ENCODE measurements around the gene HOTAIR.

HOTAIR gene

DNA sequence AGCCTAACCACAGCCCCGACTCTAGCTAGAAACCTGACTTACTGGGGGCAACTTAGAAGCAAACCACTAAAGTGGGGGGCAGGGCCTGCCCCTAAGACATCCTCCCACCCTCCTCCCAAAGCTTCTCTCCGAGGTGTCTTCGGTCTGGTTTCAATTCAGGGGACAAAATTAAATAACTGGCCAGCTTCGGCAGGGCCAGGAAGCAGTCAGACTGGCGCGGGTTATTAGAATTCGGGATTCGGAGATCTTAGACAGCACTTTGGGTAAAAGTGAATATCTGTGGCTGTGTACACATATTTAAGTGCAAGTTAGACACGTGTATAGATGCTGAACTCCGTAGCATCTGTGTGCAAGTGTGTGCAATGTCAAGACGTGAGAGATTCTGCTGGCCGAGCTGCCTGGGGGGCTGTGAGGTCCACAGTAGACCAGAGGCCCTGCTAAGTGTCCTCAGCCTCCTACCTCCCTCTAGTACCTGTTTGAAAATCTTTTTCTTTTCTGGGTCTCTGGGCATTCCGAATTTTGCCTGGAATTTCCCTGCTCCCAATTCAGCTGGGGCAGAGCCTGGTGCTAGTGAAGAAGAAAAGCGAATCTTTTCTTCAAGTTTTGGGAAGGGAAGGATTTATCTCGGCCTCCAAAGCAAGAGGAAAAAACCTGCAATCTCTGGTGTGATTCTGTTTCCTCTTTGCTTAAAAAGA, 6.2 kb upstream of the HOTAIR start:
- no peak for DNase-seq (ENCODE audit: low spot score)
- no peak overlapping the region for H3K27ac ChIP-seq
- CTCF ChIA-PET: interaction anchor here (0.6 to 1.2 kb wide), 2 partner anchors 28 to 220 kb away, joined by 3 read pairs; partner anchors contain the start of gene HOXC8
- TF ChIP-seq, protein P1, sequence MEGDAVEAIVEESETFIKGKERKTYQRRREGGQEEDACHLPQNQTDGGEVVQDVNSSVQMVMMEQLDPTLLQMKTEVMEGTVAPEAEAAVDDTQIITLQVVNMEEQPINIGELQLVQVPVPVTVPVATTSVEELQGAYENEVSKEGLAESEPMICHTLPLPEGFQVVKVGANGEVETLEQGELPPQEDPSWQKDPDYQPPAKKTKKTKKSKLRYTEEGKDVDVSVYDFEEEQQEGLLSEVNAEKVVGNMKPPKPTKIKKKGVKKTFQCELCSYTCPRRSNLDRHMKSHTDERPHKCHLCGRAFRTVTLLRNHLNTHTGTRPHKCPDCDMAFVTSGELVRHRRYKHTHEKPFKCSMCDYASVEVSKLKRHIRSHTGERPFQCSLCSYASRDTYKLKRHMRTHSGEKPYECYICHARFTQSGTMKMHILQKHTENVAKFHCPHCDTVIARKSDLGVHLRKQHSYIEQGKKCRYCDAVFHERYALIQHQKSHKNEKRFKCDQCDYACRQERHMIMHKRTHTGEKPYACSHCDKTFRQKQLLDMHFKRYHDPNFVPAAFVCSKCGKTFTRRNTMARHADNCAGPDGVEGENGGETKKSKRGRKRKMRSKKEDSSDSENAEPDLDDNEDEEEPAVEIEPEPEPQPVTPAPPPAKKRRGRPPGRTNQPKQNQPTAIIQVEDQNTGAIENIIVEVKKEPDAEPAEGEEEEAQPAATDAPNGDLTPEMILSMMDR (conservative IDR thresholded peaks at IDR 0.05; ENCODE audit: low read depth): no peak
- POLR2A ChIA-PET (ENCODE audit: low non-redundant PET): interaction anchor here (0.6 kb wide), 1 partner anchor 262 kb away, joined by 3 read pairs; no protein-coding TSS in a partner anchor

DNA sequence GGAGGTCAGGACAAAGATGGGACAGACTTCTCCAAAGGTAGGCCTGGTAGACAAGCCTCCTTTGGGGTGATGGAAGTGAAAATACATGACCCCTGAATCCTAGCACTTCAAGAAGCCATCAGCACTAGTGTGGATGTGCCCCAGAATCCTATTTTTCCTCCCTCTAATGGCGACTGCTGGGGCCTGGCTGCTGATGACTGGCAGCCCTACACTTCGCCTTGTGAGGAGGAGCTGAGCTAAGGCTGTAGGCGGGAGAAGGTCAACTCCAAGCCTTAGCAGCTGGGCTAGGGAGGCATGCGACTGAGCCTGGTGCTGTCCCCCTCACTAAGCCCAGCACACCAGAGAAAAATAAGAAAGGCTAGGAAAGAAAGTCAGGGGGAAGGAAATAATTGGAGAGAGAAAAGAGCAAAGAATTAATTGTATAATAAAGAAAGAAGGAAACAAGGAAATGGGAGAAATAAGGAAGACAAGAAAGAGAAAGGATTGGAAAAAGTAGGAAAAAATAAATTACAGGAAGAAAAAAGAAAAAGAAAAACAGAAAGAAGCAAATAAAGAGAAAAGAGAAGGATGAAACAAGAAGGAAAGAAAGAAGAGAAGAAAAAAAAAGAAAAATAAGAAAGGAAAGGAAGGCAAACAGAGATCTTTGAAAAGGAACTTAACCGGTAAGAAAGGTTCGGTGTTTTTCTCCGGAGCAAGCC, 5.5 kb upstream of the HOTAIR start:
- CTCF ChIA-PET: interaction anchor here (0.6 to 1.2 kb wide), 2 partner anchors 29 to 221 kb away, joined by 3 read pairs; partner anchors contain the start of gene HOXC8
- no peak overlapping the region for H3K27ac ChIP-seq
- POLR2A ChIA-PET (ENCODE audit: low non-redundant PET): no interaction called here
- TF ChIP-seq, protein P1 (conservative IDR thresholded peaks at IDR 0.05; ENCODE audit: low read depth): no peak
- DNase-seq (ENCODE audit: low spot score): no peak

DNA sequence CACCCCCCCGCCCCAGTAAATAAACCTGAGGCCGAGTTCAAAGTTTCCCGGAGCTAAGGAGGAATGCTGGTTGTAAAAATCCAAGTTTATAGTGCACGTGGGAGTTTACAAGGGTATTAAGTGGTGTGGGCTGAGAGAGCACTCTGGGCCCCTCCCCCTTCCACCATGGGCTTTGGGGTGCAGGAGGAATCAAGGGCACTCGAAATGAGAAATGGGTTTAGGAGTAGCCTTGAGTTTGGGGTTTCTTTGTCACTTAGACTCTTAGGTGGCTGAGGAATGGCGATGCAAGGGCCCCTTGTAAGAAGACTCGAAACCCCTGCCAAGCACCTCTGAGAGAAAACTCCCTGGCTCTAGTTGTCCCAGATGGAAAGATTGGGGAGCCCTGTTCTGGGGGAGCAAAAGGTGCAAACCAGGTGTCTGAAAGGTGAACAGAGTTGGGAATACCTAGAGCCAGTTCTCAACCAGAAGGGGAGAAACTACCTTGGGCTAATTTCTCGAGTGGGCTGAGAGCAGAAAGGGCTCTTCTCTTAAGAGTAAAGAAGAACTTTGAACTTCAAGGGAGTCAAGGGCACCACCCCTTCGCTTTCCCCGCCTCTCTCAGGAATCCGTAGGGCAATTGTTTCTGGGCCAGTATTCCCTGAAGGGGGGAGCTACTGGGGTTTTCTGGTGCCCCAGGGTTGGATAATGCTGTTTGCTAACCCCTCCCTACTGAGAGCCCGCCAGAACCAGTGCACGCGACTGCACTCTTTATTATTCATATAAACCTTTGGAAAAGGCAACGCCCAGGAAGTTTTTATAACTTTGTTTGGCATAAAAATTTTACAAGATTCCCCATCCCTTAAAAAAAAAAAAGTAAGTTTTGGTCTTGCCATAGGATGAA, 4.0 kb upstream of the HOTAIR start:
- TF ChIP-seq, protein P1 (conservative IDR thresholded peaks at IDR 0.05; ENCODE audit: low read depth): no peak
- no peak overlapping the region for H3K27ac ChIP-seq
- CTCF ChIA-PET: interaction anchor here (0.7 kb wide), 1 partner anchor 186 kb away, joined by 3 read pairs; no protein-coding TSS in a partner anchor
- DNase-seq (ENCODE audit: low spot score): no peak
- POLR2A ChIA-PET (ENCODE audit: low non-redundant PET): no interaction called here

DNA sequence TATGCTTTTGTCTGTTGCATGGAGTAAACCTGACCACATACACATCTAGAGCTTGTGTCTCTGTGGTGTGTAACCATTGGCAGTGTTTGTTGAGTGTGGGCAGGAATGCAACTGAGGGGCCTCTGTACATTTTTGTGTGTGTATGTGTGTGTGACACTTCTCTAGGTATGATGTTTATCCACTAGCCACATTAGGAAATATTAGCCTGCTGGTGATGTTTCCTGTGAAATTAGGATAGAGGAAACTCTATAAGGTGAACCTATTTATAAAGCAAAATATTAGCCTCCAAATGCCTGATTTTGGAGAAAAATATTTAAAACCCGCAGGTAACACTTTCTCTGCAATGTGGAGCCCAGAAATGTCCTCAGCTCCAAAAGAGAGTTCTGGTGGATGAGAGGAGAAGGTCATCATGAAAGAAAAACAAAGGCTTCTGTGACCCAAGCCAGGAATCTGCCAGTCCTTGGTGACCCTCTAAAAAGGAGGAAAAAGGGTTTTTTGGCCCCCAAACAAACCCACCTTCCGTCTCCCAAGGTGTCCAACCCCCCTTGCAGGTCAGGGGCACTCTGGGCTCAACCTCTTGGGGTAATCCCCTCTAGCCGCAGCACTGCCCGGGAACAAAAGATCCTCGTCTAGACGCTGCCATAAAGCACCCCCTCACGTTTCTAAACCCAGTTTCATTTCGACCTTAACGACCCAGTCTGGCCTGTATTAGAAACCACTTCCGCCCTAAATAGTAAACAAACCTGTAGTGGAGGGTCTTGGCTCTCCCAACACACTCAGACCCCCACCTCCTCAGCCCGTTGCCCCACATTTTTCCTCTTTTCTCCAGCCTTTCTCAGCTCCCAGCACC, 3.1 kb upstream of the HOTAIR start:
- no peak for DNase-seq (ENCODE audit: low spot score)
- TF ChIP-seq, protein P1 (conservative IDR thresholded peaks at IDR 0.05; ENCODE audit: low read depth): no peak
- ChIA-PET CTCF (interaction anchor here (1.0 kb wide), 1 partner anchor 28 kb away, joined by 6 read pairs; no protein-coding TSS in a partner anchor), POLR2A (ENCODE audit: low non-redundant PET) (no interaction called here)
- H3K27ac ChIP-seq: no peak overlapping the region

DNA sequence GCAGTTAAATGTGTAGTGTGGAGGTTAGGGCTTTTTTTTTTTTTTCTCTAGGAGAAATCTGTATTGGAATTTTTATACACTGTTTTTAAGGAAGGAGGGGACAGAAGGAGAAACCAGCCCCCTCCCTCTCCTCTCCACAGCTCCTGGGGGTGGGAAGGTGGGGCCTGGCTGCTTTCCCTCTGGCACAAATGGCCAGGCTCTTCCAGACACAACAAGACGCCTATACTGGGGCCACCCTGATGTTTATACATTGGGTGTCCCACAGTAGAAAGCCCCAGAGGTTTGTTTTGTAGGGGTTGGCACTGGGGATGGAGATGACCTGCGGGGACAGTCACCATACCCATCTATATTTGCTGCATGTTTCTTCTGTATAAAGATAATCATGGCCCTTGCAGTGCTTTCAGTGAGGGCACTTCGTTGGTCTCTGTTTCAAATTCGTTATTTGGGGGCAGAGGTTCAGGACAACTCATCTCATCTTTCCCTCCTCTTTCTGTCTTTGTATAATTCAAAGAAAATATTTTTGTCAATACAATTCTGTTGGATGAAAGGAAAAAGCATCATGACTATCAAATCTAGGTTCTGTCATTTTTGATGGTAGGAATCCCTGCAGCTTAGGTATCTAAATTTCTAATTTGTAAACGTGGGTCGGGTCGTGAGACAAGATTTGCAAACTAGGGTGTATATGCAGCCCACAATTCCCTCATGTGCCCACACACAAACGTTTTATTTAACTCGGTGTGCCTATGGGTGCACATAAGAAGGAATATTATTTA, 2.3 kb upstream of the HOTAIR start:
- CTCF ChIA-PET: interaction anchor here (0.6 to 1.0 kb wide), 3 partner anchors 29 to 231 kb away, joined by 3 to 6 read pairs (median 4); no protein-coding TSS in a partner anchor
- DNase-seq (ENCODE audit: low spot score): no peak
- POLR2A ChIA-PET (ENCODE audit: low non-redundant PET): interaction anchor here (0.7 kb wide), 1 partner anchor 24 kb away, joined by 4 read pairs; no protein-coding TSS in a partner anchor
- H3K27ac ChIP-seq: no peak overlapping the region
- TF ChIP-seq, protein P1 (conservative IDR thresholded peaks at IDR 0.05; ENCODE audit: low read depth): no peak
